T-cell (primary cell): ENCODE results near the gene LARP1. TPM values are rescaled to one million over a fixed set of nuclear protein-coding genes. Genes with fewer than 3 reads are reported as not detected.

ENCODE experiments used
- ATAC-seq, 4 experiments: fragments of 200-7000 bp in 3 of 4; fragments of 150-1000 bp in 1 of 4; cut with Tn5 transposase; replicated peaks in 1 of 4; 1 replicate in 3 of 4; 2 replicates in 1 of 4; pipeline ENCODE4 v1.10.0; 2021; ENCODE audit warnings: moderate library complexity in 3 of 4, mild to moderate bottlenecking in 2 of 4, moderate number of reproducible peaks in 1 of 4
- CTCF ChIA-PET, 2 donors: fragments of 300-600 bp; sonication (Branson Sonifier 250); formaldehyde crosslinking; loops; one replicate each; lab custom pipeline; 2022; ENCODE audit warnings: antibody characterized with exemption in 2 of 2; lab: Charles Lee
- POLR2A ChIA-PET, 2 donors: fragments of 300-600 bp; sonication (Branson Sonifier 250); formaldehyde crosslinking; loops; one replicate each; lab custom pipeline; 2022; ENCODE audit warnings: antibody characterized with exemption in 2 of 2; lab: Charles Lee
- DNase-seq, 35 experiments: peaks; one replicate each; pipeline versions ENCODE4 v3.0.0 to v3.0.0-alpha.2; 2013 to 2023
- H3K27ac ChIP-seq: one replicate; pipeline ENCODE4 v1.5.1; 2013; ENCODE audit warnings: low read length
- H3K27me3 ChIP-seq, 2 experiments: replicated peaks in 1 of 2; 1 replicate in 1 of 2; 2 replicates in 1 of 2; pipeline versions ENCODE4 v1.6.1 to v1.7.0; 2013; ENCODE audit warnings: low read length in 1 of 2, mixed read lengths in 1 of 2; ENCODE audit not compliant: control insufficient read depth in 2 of 2, insufficient read depth in 2 of 2; ENCODE audit errors: extremely low read depth in 1 of 2
- H3K36me3 ChIP-seq, 2 donors: 1 replicate in 1 of 2; 2 replicates in 1 of 2; pipeline versions ENCODE4 v1.6.1 to v1.7.0; 2013; ENCODE audit warnings: low read length in 1 of 2; ENCODE audit not compliant: control insufficient read depth in 2 of 2, insufficient read depth in 1 of 2; ENCODE audit errors: extremely low read depth in 1 of 2
- H3K4me1 ChIP-seq, 2 experiments: 1 replicate in 1 of 2; 2 replicates in 1 of 2; pipeline versions ENCODE4 v1.6.1 to v1.7.0; 2013; ENCODE audit warnings: low read length in 2 of 2, mixed read lengths in 1 of 2; ENCODE audit not compliant: insufficient read depth in 2 of 2, control insufficient read depth in 1 of 2; ENCODE audit errors: extremely low read depth in 1 of 2
- H3K4me3 ChIP-seq, 2 donors: 1 replicate in 1 of 2; 2 replicates in 1 of 2; pipeline versions ENCODE4 v1.5.1 to v1.7.0; 2013; ENCODE audit warnings: mild to moderate bottlenecking in 2 of 2, low read length in 1 of 2, moderate library complexity in 1 of 2; ENCODE audit not compliant: control insufficient read depth in 1 of 2; ENCODE audit errors: extremely low read depth in 1 of 2
- H3K9me3 ChIP-seq: 2 replicates; pipeline ENCODE4 v1.7.0; 2013
- H3K27ac Mint-ChIP-seq, 2 donors: one replicate each; pipeline ENCODE4 v1.8.0; 2020 to 2021; ENCODE audit warnings: mild to moderate bottlenecking in 2 of 2, mixed read lengths in 2 of 2
- H3K27me3 Mint-ChIP-seq, 2 donors: one replicate each; pipeline ENCODE4 v1.8.0; 2021 to 2022; ENCODE audit warnings: mixed read lengths in 2 of 2
- H3K36me3 Mint-ChIP-seq: one replicate; pipeline ENCODE4 v1.8.0; 2021; ENCODE audit warnings: mixed read lengths
- H3K4me1 Mint-ChIP-seq, 3 donors: one replicate each; pipeline ENCODE4 v1.8.0; 2020 to 2022; ENCODE audit warnings: mixed read lengths in 3 of 3, mild to moderate bottlenecking in 1 of 3
- H3K4me3 Mint-ChIP-seq, 3 donors: one replicate each; pipeline ENCODE4 v1.8.0; 2020 to 2022; ENCODE audit warnings: mild to moderate bottlenecking in 3 of 3, mixed read lengths in 3 of 3, moderate library complexity in 3 of 3
- H3K9me3 Mint-ChIP-seq, 3 donors: one replicate each; pipeline ENCODE4 v1.8.0; 2020 to 2022; ENCODE audit warnings: mixed read lengths in 3 of 3
- WGBS: methylation state at CpG from one replicate; pipeline ENCODE4 v1.1.5; 2013; ENCODE audit warnings: missing lambda C conversion rate; ENCODE audit not compliant: insufficient coverage; 5-methylcytosine and 5-hydroxymethylcytosine counted together
- total RNA-seq, 35 experiments: library from RNA in 6 of 35; stranded (reverse) in 6 of 35; fragments of 120-200 nt in 1 of 35; gene quantifications; one replicate each; pipeline versions ENCODE4 v1.2.1 to v1.2.4 and lab custom pipeline; 2013 to 2026

Gene LARP1
- total RNA-seq, 5 donors from 2014 or later (not counting 1 experiment from before 2014, with no cell fraction given): 137 to 201 (median 182) TPM

DNA sequence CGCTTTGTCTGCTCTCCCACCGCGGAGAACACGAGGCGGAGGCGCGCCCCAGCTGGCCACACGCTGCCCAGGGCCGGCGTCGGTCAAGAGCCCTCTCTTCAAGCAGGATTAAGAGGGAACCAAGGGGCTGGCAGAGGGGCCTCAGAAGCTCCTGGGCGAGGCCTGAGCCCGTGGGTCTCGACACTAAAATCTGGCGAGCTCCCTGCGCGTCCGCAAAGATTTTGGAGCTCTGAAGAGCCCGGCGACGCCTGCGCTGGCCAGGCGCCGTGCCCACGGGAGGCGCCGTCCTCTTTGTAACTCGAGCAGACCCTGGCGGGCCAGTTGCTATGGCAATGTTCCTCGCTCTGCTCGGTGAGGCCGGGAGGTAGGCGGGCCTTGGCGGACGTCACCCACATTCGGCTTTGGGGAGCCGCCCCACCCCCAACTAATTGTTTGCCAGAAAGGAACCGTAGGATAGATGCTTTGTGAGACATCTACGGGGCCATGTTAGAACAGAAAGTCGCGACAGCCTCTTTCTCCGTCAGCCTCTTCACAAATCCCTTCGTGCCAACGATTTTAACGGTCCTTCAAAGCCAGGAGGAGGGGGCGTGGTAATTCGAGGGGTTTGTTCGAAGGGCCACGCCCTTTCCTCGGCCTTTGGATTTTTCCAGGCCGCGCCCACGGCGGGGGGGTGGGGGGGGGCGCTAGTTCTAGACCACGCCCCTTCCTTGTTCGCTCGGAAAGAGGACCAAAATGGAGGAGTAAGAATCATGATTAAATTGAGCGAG is 102.5 kb downstream of the LARP1 start:
- Mint-ChIP-seq H3K4me1 (peaks cover 38 to 47% (median 39%) of the 10 kb centered on the region in 3 donors), H3K27ac (peak overlapping the region; percentile 94 to 99), H3K9me3 (no peaks in the 10 kb centered on the region), H3K27me3 (no peaks in the 10 kb centered on the region), H3K36me3 (peaks cover 8% of the 10 kb centered on the region), H3K4me3 (peak overlapping the region; percentile 88 to 95 (median 93))
- DNase-seq: peak; percentile 69 to 92 (median 86)
- H3K27me3 ChIP-seq: no peaks in the 10 kb centered on the region
- ChIA-PET POLR2A (interaction anchor here (0.6 to 0.9 kb wide), 5 partner anchors 14 to 110 kb away, joined by 3 to 7 read pairs (median 3); no protein-coding TSS in a partner anchor), CTCF (interaction anchor here in 1 of 2 donors (0.6 to 1.3 kb wide), 3 partner anchors 15 to 205 kb away, joined by 3 to 7 read pairs (median 3); no protein-coding TSS in a partner anchor)
- peaks cover 0 to 3% of the 10 kb centered on the region in 2 donors for H3K36me3 ChIP-seq
- peak overlapping the region; percentile 59 to 81 for H3K4me3 ChIP-seq
- peak; percentile 60 to 65 (median 64) for ATAC-seq
- H3K4me1 ChIP-seq: peaks cover 28 to 30% of the 10 kb centered on the region in 2 experiments
- peak overlapping the region; percentile 90 for H3K27ac ChIP-seq
- WGBS: under 1% methylated on average over 40 of the region's 59 CpGs
- H3K9me3 ChIP-seq: no peaks in the 10 kb centered on the region

DNA sequence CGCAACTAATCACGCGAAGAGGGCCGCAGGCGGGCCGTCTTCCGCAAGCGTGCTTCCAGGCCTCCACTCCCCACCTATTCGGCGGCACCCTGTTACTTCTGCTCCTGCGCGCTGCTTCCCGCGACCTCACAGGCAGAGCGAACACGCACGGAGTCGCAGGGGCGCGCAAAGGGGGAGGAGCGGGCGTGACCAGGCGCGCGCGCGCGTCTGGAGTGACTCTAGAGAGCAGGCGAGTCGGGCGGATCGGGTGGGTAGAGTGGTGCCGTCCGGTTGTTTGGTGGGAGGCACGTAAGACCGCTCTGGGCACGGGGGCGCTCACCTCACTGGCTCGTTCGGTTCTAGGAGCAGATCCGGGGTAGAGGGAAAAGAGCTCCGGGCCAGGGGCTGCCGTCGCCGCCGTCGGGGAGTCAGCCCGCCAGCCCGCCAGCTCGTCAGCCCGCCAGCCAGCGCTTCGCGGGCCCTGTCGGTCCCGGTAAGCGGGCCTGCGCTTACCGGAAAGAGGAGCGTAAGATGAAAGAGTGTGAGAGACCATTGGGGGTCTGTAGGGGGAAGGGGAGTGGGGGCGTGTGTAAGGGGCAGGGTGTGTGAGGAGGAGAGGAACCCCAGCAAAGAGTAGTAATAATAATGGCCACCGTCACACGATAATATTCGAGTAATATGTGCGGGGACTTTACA is 103.3 kb downstream of the LARP1 start, which contains the start of gene CNOT8:
Gene CNOT8, plus strand, starts transcription at position 331 of the 675 bp plus-strand sequence. CDS start 4,652 bp downstream, outside the sequence.
- ATAC-seq: peak; percentile 78 to 87 (median 78)
- Histone ChIP-seq H3K4me1 (peaks cover 30 to 35% of the 10 kb centered on the region in 2 experiments), H3K27me3 (no peaks in the 10 kb centered on the region), H3K36me3 (peaks cover 3 to 7% of the 10 kb centered on the region in 2 donors), H3K9me3 (no peaks in the 10 kb centered on the region), H3K27ac (peak within 1 kb of the TSS; percentile 90), H3K4me3 (peak within 1 kb of the TSS; percentile 59 to 81)
- CTCF ChIA-PET: interaction anchor here in 1 of 2 donors (1.1 kb wide), 1 partner anchor 14 kb away, joined by 3 read pairs; no protein-coding TSS in a partner anchor
- H3K27ac Mint-ChIP-seq: peak within 1 kb of the TSS; percentile 94 to 99
- WGBS: 1% methylated on average over 40 of the region's 65 CpGs
- DNase-seq: peak; percentile 95 to 98 (median 97)
- H3K36me3 Mint-ChIP-seq: peaks cover 10% of the 10 kb centered on the region
- peaks cover 44 to 54% (median 45%) of the 10 kb centered on the region in 3 donors for H3K4me1 Mint-ChIP-seq
- H3K9me3 Mint-ChIP-seq: no peaks in the 10 kb centered on the region
- POLR2A ChIA-PET: interaction anchor here (0.6 to 0.9 kb wide), 4 partner anchors 44 to 441 kb away, joined by 3 to 7 read pairs (median 3); no protein-coding TSS in a partner anchor
- peak within 1 kb of the TSS; percentile 88 to 95 (median 93) for H3K4me3 Mint-ChIP-seq
- no peaks in the 10 kb centered on the region for H3K27me3 Mint-ChIP-seq

DNA sequence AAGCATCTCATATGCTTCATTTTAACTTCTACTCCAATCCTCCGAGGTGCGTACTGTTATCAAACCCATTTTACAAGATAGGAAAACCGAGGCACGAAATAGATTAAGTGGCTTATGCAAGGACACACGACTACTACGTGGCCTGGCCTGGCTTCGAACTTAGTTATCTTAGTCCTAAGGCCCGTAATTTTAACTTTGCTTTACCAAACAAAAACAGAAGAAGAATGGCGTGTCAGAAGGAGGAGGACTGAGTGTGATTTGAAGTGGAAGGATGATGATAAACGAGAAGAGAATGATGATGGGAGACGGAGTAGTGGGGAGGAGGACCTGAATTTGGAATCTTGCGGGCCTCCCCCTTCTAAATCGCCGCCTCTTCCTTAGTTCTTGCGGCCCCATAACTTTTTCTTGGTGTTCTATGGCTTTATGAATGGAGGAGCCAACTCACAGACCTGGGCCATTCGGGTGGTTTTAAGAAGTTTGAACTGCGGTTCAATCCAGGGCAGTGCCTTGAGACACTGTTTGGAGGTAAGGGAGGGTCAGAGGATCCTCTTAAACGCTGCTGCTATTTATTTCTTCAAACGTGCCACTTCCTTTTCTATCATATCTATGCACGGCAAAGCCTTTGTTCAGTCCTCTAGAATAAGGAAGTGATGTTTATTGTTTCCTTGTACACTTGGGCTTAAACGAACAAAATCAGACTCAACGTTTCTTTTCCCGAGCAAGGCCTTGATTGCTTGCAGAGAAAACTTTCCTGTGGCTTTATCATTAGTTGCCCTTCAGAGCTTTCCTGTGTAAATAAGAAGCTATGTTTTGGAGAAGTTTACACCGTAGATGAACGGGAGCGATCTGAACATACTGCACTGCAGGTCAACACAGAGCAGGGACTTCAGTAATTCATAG is 104.0 kb downstream of the LARP1 start:
- peak overlapping the region; percentile 90 for H3K27ac ChIP-seq
- CTCF ChIA-PET: no interaction called here
- 0% methylated on average over 13 of the region's 26 CpGs for WGBS
- peaks cover 30 to 35% of the 10 kb centered on the region in 2 experiments for H3K4me1 ChIP-seq
- ATAC-seq (no peak), DNase-seq (peak in 11 of 35 experiments; percentile 2 to 47 (median 10))
- Mint-ChIP-seq H3K27me3 (no peaks in the 10 kb centered on the region), H3K27ac (peak overlapping the region; percentile 94 to 99), H3K4me3 (peak overlapping the region; percentile 88 to 95 (median 93)), H3K36me3 (peaks cover 12% of the 10 kb centered on the region), H3K9me3 (no peaks in the 10 kb centered on the region), H3K4me1 (peaks cover 49 to 57% (median 51%) of the 10 kb centered on the region in 3 donors)
- peak overlapping the region; percentile 59 to 81 for H3K4me3 ChIP-seq
- POLR2A ChIA-PET: interaction anchor here (0.6 to 0.9 kb wide), 3 partner anchors 78 to 441 kb away, joined by 3 read pairs; no protein-coding TSS in a partner anchor
- H3K36me3 ChIP-seq: peaks cover 3 to 14% of the 10 kb centered on the region in 2 donors
- no peaks in the 10 kb centered on the region for H3K9me3 ChIP-seq
- H3K27me3 ChIP-seq: no peaks in the 10 kb centered on the region

DNA sequence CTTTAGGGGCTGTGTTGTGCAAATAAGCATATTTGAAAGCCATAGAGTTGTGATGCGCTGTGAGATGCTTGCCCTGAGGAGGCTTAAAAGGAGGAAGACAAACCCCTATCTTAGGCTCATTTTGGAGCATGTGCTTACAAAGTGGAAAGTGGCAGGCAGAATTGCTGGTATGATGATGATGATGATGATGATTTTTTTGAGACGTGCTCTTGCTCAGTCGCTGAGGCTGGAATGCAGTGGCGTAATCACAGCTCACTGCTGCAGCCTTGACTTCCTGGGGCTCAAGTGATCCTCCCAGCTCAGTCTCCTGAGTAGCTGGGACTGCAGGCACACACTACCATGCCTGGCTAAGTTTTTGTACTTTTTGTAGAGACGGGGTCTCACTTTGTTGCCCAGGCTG is 104.9 kb downstream of the LARP1 start:
- POLR2A ChIA-PET: interaction anchor here in 1 of 2 donors (0.6 kb wide), 1 partner anchor 101 kb away, joined by 3 read pairs; no protein-coding TSS in a partner anchor
- Histone ChIP-seq H3K27ac (peak overlapping the region; percentile 90), H3K36me3 (peaks cover 3 to 18% of the 10 kb centered on the region in 2 donors), H3K4me3 (peak overlapping the region; percentile 59 to 81), H3K27me3 (no peaks in the 10 kb centered on the region), H3K4me1 (peaks cover 30 to 35% of the 10 kb centered on the region in 2 experiments), H3K9me3 (no peaks in the 10 kb centered on the region)
- Mint-ChIP-seq H3K4me3 (peak overlapping the region; percentile 88 to 95 (median 93)), H3K27me3 (no peaks in the 10 kb centered on the region), H3K27ac (peak overlapping the region; percentile 94 to 99), H3K4me1 (peaks cover 54 to 57% (median 56%) of the 10 kb centered on the region in 3 donors), H3K9me3 (no peaks in the 10 kb centered on the region), H3K36me3 (peaks cover 18% of the 10 kb centered on the region)
- WGBS: 3% methylated on average over 3 of the region's 5 CpGs
- ATAC-seq: no peak
- CTCF ChIA-PET: interaction anchor here in 1 of 2 donors (0.6 kb wide), 1 partner anchor 103 kb away, joined by 4 read pairs; no protein-coding TSS in a partner anchor
- DNase-seq: peak in 2 of 35 experiments; percentile 7 to 9

DNA sequence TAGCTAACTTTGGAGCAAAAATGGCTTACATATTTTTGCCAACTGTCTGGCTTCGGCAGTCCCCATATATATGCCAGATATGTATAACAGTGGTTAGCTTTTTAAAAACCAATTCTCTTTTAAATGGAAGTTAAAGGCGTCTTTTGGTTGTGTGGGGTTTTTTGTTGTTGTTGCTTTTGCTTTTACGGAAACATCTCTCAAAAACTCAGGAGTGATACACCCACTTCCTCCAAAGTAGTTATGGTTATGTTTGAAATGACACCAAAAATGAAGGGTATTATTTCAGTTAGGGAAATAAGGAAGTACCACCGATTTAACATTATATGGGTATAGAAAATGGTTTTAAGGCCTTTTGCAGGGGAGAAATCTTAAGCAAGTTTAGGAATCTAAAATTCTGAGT is 105.6 kb downstream of the LARP1 start:
- Mint-ChIP-seq H3K4me1 (peaks cover 57 to 61% (median 60%) of the 10 kb centered on the region in 3 donors), H3K27me3 (no peaks in the 10 kb centered on the region), H3K4me3 (peak overlapping the region; percentile 88 to 95 (median 93)), H3K27ac (peak overlapping the region; percentile 94 to 99), H3K9me3 (no peaks in the 10 kb centered on the region), H3K36me3 (peaks cover 25% of the 10 kb centered on the region)
- ChIA-PET CTCF (no interaction called here), POLR2A (no interaction called here)
- Histone ChIP-seq H3K36me3 (peaks cover 3 to 25% of the 10 kb centered on the region in 2 donors), H3K4me1 (peaks cover 30 to 35% of the 10 kb centered on the region in 2 experiments), H3K4me3 (peak overlapping the region; percentile 59 to 81), H3K27ac (peak overlapping the region; percentile 90), H3K9me3 (no peaks in the 10 kb centered on the region), H3K27me3 (no peaks in the 10 kb centered on the region)
- ATAC-seq: no peak
- peak in 1 of 35 experiments; percentile 9 for DNase-seq
- WGBS: no CpG with 5 or more reads among the region's 4 CpGs
